Left ventricle myocardium superior (tissue), 1 donor: Measurements from ENCODE around the gene DPF3. TPM values are rescaled to one million over a fixed set of nuclear protein-coding genes. Genes with fewer than 3 reads are reported as not detected.

Source experiments
- ATAC-seq: fragments of 200-7000 bp; cut with Tn5 transposase; one replicate; pipeline ENCODE4 v1.9.1; 2020; ENCODE audit warnings: mild to moderate bottlenecking, moderate library complexity
- DNase-seq: peaks from one replicate; pipeline ENCODE4 v3.0.0-alpha.2; 2020
- intact Hi-C: fragments of 100-400 bp; cut with micrococcal nuclease; formaldehyde crosslinking; loops from one replicate; pipeline ENCODE4 v1.11.0; 2022
- total RNA-seq: library from RNA; stranded (reverse); fragmentation: NEBNext Ultra II Directional; extraction: Animal tissue kit (Norgen Biotek cat#: 25700); gene quantifications from one replicate; pipeline ENCODE4 v1.2.1, GENCODE V29; 2021
- donor health status: DM: no; HTN: yes; CAD: no; lungs with severe emphysema.

DPF3 gene
- total RNA-seq, 1 donor from 2014 or later: 28.7 TPM

DNA sequence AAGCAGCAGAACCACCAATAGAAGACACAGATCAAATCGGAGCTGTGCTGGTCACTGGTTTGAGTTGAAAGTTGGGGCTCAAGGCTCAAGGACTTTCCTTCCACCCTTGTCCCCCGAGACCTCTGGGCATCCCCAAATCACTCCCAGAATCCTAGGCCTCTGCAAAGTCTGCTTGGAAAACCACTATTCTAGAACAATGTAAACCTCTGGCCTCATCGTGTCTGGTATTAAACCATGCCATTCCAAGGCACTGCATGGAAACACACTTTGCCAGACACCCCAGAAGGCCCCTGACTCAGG is 288.0 kb downstream of the DPF3 start:
- ATAC-seq: no peak
- intact Hi-C loops: no loop called here
- no peak for DNase-seq

DNA sequence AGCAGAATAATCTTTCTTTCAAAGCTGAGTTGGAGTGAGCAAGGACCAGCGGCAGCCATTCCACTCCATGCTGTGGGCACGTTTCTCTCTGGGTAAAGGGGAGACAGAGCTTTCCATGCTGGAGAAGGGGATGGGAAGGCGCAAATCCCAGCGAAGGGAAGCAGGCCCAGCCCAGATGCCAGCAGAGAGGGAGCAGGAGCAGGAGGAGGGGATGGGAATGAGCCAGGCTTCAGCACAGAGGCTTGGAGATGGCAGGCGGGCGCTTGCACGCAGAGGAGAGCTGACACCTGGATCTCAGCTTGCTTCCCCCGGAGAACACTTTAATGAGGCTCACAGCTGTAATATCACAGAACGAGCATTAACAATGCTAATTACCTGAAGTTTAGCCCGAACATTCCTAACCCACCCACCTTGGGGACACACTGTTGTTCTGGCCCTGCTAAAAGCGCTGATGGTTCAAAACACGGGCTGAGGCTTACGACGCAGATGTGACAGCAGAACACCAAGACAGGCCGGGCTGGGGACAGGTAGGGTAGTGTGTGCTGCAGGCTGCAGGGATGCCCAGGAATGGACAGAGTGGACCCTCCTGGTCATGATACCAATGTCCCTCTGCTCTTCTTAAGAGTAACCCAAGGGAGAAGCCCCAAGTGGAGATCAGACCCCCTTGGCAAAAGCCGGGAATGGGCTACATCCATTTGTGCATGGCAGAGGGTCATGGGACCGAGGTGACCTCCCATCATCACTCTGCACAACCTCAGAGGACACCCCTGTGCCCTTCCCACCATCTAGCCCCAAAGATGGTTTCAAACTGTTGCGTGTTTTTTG is 288.6 kb downstream of the DPF3 start:
- DNase-seq: no peak
- ATAC-seq: no peak
- intact Hi-C loops: no loop called here

DNA sequence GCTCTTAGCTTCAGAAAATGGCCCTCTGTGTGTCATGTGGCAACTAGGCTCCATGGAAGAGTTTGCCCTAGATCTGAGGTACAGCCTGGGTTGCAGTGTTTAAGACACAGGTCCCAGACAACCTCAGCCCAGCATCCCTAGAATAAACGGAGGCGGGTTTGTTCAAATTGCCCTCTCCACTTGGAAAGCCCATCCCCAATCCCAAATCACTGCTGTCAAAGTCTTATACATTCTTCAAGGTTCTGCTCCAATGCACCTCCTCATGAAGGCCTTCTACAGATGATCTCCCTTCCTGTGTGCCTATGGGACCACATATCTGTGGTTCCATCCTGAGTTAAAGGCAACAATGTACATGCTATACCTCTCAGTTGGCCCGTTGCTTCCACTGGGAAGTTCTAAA is 289.8 kb downstream of the DPF3 start:
- ATAC-seq (no peak), DNase-seq (no peak)
- intact Hi-C loops: no loop called here

DNA sequence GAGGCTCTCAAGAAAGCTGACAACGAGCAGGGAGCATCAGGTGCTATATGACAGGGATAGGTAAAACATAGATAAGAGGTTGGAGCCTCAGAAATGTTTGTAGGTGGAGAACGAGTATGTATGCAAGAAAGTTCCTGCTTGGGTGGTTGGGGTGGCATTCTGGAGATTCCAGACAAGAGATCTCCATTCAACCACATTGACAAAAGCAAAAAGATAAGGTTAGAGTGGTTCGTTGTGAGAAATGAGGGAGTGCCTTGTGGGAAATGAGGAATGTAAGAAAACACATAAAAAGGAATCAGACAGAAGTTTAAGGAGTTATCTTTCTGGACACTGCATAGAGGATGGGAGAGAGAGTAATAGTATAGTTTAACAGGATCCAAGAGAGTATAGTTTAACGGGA is 290.3 kb downstream of the DPF3 start:
- intact Hi-C loops: no loop called here
- no peak for ATAC-seq
- no peak for DNase-seq

DNA sequence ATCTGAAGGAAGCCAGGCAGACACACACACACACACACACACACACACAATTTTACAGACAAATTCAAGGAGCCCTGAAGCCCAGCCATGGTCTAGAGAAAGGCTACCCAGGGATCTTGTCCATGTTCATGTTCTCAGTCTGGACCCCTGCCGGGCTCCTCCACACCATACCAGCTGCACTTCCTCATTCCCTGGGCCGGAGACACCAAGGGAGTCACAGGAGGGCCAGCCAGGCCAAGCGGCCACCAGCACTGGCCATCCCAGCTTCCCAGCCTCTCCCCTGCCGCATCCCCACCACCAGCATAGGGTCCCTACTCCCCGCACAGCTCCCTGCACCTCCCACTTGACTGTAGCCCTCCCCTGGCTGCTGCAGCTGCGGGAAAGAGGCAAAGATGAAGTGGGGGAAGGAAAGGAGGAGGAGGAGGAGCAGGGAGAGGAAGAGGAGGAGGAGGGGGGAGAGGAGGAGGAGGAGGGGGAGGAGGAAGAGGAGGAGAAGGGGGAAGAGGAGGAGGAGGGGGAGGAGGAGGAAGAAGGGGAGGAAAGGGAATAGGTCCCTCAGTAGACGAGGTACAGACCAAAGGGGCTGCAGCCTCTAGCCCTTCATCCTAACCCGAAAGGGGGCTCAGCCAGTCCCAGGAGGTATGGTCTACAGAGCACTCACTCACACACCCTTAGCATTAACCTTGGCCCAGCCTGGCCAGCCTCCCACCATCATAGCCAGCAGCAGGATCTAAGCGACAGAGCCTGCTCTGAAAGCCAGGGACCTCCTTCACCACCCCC is 293.2 kb downstream of the DPF3 start:
- ATAC-seq (peak; percentile 53), DNase-seq (no peak)
- intact Hi-C loops: no loop called here

DNA sequence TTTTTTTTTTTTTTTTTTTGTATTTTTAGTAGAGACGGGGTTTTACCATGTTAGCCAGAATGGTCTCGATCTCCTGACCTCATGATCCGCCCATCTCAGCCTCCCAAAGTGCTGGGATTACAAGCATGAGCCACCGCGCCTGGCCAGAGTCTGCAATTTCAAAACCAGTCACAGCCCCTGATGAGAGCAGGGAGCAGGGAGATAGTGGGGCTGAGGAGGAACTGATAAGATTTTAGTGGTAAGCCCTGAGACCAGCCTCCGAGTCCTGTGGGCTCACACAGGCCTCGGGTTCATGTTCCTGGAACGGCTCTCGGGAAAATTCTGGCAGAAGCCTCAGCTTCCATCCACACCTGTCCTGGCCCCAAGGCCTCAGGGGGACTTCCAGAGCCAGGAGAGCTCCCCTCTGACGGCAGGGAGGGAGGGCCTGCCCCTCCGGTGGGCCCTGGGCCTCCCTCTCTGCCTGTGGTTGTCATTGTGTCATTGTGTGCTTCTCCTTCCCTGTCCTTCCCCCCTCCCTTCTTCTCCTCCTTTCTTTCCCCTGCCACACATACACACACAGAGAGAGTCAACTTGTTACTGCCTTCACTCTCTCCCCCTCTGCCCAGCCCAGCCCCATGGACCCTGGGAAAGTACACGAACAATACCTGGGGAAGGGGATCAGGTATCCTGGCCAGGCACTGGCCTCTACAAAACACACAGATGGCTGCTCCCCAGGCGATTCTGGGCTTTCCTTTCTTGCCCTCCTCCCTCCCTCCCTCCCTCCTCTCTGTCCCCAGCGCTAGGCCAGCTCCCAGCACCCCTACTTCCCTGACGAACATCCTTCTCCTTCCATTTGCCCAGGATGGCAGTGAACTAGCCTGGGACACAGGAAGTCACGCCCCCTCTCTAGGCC is 294.1 kb downstream of the DPF3 start:
- no peak for DNase-seq
- peak; percentile 20 for ATAC-seq
- intact Hi-C loops: no loop called here

DNA sequence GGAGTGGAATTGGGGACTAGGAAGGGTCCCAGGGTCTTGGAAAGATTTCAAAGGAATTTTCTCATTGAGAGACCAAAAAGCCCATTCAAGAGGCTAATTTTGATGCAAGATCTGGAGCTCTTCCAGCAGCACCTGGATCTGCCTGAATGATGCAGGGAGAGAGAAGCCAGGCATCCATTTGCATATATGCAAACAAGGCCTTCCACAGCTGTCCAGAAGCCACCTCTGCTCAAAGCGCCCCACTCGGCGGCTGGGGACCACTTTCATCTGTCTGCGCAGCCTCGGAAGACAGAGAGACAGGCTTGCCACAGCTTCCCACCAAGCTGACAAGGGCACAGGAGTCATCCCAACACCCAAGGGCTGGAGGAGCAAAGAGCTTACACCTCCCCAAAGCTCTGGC is 295.6 kb downstream of the DPF3 start:
- intact Hi-C loops: no loop called here
- ATAC-seq: no peak
- no peak for DNase-seq

DNA sequence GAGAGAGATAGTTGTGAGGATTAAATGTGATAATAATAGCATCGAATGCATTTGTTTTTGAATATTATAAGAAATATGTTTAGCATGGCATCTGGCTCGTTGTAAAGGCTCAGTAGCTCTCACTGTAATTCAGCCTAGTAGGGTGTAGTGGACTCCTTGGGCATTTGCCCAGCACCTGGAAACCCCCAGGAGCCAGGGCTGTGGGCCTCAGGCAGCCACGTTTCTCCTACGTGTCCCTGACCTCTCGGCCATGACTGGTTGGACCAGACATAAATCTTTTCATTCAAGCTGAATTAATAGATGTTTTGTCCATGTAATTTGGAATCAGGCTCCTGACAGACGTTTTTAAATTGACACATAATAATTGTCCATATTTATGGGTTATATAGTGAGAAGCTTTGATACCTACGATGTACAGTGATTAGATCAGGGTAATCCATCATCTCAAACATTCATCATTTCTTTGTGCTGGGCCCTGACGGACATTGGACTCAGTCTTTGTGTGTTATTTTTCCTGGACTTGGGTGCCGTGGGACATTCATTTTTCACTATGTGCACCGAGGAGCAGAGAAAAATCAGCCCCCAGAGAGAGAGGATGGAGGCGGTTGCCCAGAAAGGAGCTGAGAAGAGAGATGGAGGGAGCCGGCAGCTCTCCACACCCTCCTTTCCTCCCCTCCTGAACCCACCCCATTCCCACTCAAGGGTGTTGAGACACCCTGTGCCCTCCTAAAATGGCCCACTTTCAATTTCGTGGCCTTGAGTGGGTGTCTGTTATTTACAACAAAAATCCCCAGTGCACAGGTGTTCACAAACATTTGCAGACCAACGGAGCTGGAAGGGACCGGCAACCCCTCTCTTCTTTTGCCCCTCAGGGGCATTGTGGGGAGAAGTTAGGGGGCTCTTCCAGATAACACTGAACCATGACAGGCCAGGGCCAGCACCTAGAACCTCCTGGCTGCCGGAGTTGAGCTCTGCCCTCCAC is 296.4 kb downstream of the DPF3 start:
- ATAC-seq: no peak
- no peak for DNase-seq
- intact Hi-C loops: no loop called here

DNA sequence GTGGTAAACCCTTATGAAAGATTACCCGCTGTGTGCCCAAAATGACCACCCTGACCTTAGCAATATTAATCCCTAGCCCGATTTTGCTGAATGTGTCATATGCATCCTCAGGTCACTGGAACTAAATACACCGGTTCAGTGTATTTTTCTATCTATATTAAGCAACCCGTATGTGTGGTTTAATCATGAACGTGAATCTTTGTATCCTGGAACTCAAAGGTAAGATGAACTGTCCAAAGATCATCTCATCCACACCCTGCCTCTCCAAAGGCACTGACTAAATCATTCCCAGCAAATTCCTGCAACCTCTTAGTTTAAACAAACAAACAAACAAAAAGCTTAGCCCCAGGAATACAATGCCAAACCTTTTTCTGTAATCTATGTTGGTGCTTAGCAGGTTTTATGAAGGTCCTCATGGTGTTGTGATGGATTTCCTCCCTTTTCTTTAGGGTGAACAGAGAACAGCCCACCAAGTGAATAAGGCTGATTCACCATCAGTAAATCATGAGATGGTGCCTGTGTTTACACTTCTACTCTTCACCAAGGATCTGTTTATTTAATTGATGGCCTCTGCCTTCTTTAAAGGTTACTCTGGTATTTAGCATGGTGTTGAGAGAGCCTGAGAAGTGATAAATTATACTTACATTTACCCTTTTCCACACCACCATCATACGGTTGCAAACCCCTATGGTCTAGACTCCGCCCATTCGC is 298.6 kb downstream of the DPF3 start:
- intact Hi-C loops: no loop called here
- no peak for ATAC-seq
- no peak for DNase-seq

DNA sequence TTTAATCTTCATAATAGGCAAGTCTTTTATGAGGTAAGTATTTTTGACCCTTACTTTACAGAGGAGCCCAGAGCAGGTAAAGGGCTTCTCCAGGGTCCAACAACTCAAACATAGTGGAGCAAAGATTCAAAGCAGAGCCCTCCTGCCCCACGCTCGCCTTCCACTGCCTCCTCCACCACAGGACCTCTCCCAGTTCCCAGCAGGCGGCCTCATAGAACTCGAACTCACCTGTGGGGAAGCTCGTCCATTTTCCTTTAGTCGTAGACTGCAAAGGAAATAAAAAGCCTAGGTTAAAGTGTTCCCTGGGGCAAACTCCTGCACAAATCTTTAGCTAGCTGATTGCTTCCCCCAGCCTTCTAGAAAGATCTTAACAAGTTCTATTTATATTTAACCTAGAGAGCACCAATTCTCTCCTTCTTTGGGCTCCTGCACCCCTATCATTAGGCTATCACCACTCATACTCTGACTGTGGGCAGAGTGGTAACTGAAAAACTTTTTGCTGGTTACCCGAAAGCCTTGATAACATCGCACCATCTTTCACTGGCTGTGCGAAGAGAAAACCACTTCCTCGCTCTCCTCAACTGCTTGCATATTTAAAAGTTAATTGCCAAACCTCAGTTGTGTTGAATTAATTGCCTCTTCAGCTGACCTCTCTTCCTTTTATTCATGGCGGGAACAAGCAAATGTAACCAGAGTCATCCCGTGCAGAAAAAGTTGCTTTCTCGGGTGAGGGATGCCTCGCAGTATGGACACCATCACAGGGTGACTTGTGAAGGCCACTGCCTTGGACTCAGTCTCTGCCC is 299.6 kb downstream of the DPF3 start:
- ATAC-seq: no peak
- no peak for DNase-seq
- intact Hi-C loops: no loop called here

DNA sequence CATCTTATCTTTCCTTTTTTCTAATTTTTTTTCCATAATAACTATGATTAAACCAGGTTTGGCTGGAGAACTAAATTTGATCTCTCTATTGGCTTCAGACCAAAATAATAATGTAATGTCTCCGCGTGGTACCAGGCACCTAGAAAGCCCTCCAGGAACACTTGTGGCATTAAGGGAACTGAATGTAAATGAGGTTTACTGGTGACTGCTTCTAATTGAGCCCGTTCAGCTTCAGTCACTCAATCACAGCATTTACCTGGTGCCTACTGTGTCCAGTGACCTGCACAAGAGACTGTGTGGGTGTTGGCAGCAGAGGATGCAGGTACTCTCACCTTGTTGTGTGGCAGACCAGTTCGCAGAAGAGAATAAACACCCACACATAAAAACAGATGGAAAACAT is 302.5 kb downstream of the DPF3 start:
- DNase-seq (no peak), ATAC-seq (no peak)
- intact Hi-C loops: no loop called here

DNA sequence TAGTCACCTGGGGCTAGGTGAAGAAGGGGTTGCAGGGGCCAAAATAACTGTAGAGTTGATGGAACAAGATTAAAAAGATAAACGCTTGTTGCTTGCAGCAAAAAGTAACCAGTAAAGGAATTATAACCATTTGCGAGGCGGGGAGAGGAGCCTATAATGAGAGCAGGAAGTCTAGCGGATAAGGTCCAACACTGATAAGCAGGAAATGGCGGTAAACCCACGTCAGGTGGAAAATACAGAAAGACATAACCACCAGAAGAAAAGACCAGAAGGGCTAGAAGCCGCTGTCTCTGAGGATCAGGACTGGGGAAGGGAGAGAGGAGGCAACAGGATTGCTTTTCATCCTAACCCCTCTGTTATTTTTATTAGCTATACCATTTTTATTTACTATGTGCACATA is 303.3 kb downstream of the DPF3 start:
- intact Hi-C loops: no loop called here
- DNase-seq: no peak
- no peak for ATAC-seq

DNA sequence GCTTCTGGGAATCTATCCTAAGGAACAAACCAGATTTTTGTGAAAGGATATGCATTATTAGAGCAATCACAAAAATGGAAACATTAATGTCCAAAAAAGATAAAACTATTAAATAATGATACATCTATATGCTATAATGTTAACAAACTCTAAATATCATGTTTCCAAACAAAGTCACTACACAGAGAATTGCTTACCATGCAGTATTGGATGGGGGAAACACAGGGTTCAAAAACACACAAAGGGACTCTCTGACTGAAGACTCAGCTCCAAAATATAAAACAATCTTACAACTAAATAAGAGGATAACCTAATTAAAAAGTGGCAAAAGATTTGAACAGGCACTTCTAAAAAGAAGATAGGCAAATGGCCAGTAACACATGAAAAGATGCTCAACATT is 304.2 kb downstream of the DPF3 start:
- no peak for DNase-seq
- no peak for ATAC-seq
- intact Hi-C loops: no loop called here

DNA sequence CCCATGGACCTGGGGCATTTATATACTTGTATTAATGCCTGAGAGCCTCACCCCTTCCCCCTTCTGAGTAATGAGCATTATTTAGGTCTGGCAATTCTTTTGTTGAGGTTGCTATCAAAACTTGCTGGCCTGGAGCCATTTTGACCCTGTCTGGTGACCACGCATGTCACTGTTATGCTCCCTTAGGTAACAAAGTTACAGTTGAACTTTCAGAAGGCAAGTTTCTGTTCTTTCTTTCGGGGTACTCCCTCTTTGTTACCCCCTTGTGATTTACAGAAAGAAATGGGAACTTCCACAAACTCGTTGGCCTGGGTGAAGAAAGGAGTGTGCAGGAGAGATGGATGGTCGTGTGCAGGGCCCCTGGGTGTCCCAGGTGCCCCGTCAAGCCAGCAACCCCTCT is 305.4 kb downstream of the DPF3 start:
- intact Hi-C loops: no loop called here
- DNase-seq (no peak), ATAC-seq (no peak)

DNA sequence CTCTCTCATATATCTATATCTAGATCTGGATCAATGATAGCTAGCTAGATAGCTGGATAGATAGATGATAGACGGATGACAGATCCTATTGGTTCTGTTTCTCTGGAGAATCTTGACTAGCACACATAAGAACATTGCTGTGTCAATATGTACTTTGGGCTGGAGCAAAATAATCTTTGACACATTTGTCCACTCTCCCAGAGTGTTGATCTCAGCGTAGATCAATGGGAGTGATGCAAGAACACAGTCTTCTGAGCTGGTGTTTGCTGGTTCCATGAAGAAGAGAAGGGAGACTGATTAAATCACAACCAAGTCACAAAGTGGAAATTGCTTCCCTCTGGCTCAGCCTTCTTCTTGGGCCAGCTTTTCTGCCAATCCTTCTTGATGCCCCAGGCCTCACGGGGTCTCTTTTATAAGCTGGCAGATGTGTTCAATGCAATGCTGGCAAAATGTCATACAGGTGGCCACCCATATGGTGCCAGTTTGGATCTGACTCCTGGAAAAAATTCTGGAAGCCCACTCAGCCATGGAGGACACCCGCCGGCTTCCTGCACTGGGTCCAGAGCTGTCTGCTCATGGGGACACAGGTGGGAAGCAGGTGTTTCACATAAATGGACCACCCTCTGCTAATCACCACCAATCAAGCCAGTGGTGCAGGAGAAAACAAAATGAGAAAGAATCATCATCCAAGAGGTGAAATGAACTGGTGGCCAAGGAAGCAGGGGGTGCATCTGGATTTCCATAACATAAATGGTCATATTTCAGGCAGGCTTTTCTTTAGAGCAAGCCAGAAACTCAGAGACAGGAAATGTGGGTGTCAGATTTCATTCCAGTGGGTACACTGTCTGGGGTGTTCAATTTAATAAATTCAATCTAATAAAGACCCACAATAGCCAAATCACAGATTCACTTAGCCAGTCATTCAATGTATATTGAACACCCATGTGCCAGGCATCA is 310.3 kb downstream of the DPF3 start:
- intact Hi-C loops: no loop called here
- ATAC-seq (no peak), DNase-seq (no peak)

DNA sequence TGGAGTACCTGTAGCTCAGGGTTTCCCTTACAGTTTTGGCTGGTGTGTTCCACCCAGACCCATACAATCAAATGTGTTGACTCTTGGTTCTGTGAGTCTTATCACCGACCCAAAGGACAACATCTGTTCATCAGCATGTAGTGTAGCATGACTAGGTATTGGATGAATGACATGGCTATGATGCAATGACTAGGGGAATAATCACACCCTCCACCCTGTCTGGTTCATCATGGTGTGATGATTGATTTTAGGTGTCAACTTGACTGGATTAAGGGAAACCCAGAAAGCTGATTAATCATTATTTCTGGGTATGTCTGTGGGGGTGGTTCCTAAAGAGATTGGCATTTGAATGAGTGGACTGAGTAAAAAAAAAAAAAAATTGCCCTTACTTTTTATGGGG is 311.3 kb downstream of the DPF3 start:
- intact Hi-C loops: no loop called here
- DNase-seq (no peak), ATAC-seq (no peak)
